WERI-Rb-1 (cell line): Measurements from ENCODE around the gene TFAP2A.
A peak's percentile ranks its signal among the peaks of the same experiment; 100 is the strongest.

Experiments
- DNase-seq: peaks from one replicate; pipeline ENCODE4 v3.0.0-alpha.2; 2020
- H3K27ac ChIP-seq: fragments of 250-450 bp; sonication (Bioruptor Pico); 2 replicates; pipeline ENCODE4 v1.5.1; 2020; ENCODE audit warnings: mild to moderate bottlenecking, moderate library complexity
- H3K27me3 ChIP-seq: fragments of 250-450 bp; sonication (Bioruptor Pico); 2 replicates; pipeline ENCODE4 v1.5.1; 2021; ENCODE audit warnings: mild to moderate bottlenecking, low read depth, moderate library complexity; ENCODE audit not compliant: insufficient read depth, severe bottlenecking
- H3K36me3 ChIP-seq: fragments of 250-450 bp; sonication (Bioruptor Pico); 2 replicates; pipeline ENCODE4 v1.5.1; 2020; ENCODE audit warnings: mild to moderate bottlenecking, moderate library complexity
- H3K4me3 ChIP-seq: 2 replicates; pipeline ENCODE4 v1.5.1; 2011; ENCODE audit warnings: low read depth, mild to moderate bottlenecking, control low read depth, low read length
- H3K9me3 ChIP-seq: fragments of 250-450 bp; sonication (Bioruptor Pico); 2 replicates; pipeline ENCODE4 v1.5.1; 2021; ENCODE audit warnings: mild to moderate bottlenecking, moderate library complexity; ENCODE audit not compliant: severe bottlenecking
- CTCF ChIP-seq: IDR thresholded peaks from 2 replicates; pipeline ENCODE4 v1.5.1; 2011; ENCODE audit warnings: low read depth, mild to moderate bottlenecking, control low read depth, inconsistent platforms, low read length

Gene TFAP2A

GRCh38 chr6:10414756-10415616, at the start of gene TFAP2A:
Gene TFAP2A, minus strand, starts transcription at chr6:10415074. Its CDS starts 83 bp downstream, at chr6:10414991.
- H3K27ac ChIP-seq: no peak within 1 kb of the TSS
- TF ChIP-seq CTCF: peak; percentile 53; the same call in 1 of the 2 replicates
- H3K36me3 ChIP-seq: no peaks in the 10 kb centered on the region
- DNase-seq: no peak
- peaks cover 94% of the 10 kb centered on the region for H3K27me3 ChIP-seq
- H3K4me3 ChIP-seq: peak within 1 kb of the TSS; percentile 80
- peaks cover 16% of the 10 kb centered on the region for H3K9me3 ChIP-seq

- DNase-seq: no peak
- no peak overlapping the region for H3K27ac ChIP-seq
- no peak for TF ChIP-seq CTCF
Measured at GRCh38 chr6:10463491-10464481, 48.9 kb upstream of the TFAP2A start.

GRCh38 chr6:10463040-10463439, 48.2 kb upstream of the TFAP2A start:
- no peaks in the 10 kb centered on the region for H3K27me3 ChIP-seq
- no peaks in the 10 kb centered on the region for H3K9me3 ChIP-seq
- no peaks in the 10 kb centered on the region for H3K36me3 ChIP-seq
- H3K4me3 ChIP-seq: no peak overlapping the region
- no peak for DNase-seq
- no peak for TF ChIP-seq CTCF
- no peak overlapping the region for H3K27ac ChIP-seq

More at GRCh38 chr6:10463491-10464481, 48.9 kb upstream of the TFAP2A start:
- Histone ChIP-seq H3K9me3 (no peaks in the 10 kb centered on the region), H3K36me3 (no peaks in the 10 kb centered on the region), H3K27me3 (no peaks in the 10 kb centered on the region), H3K4me3 (no peak overlapping the region)

GRCh38 chr6:10461850-10462249, 47.0 kb upstream of the TFAP2A start:
- Histone ChIP-seq H3K9me3 (no peaks in the 10 kb centered on the region), H3K27me3 (no peaks in the 10 kb centered on the region), H3K36me3 (no peaks in the 10 kb centered on the region), H3K27ac (no peak overlapping the region), H3K4me3 (no peak overlapping the region)
- no peak for DNase-seq
- no peak for TF ChIP-seq CTCF

- H3K27ac ChIP-seq: no peak overlapping the region
- no peaks in the 10 kb centered on the region for H3K36me3 ChIP-seq
- TF ChIP-seq CTCF: no peak
- H3K9me3 ChIP-seq: no peaks in the 10 kb centered on the region
- no peaks in the 10 kb centered on the region for H3K27me3 ChIP-seq
- H3K4me3 ChIP-seq: no peak overlapping the region
- DNase-seq: no peak
Measured at GRCh38 chr6:10460096-10460495, 45.2 kb upstream of the TFAP2A start.
